Spleen (tissue), 7 donors: ENCODE measurements around the gene MED10.

Experiments used
- POLR2A ChIP-seq, 3 donors: fragments of 450-650 bp; IDR thresholded peaks; one replicate each; pipeline ENCODE4 v1.5.1; 2017; ENCODE audit warnings: antibody characterized with exemption in 3 of 3, mild to moderate bottlenecking in 1 of 3
- TF ChIP-seq, protein P1 (sequence below), 11 experiments: fragments of 200-600 bp in 7 of 11; fragments of 450-650 bp in 4 of 11; sonication (generic) in 4 of 11; IDR thresholded peaks in 8 of 11; conservative IDR thresholded peaks in 3 of 11; 1 replicate in 7 of 11; 2 replicates in 4 of 11; pipeline versions ENCODE4 v1.4.0 to v1.8.0; 2016 to 2021; ENCODE audit warnings: antibody characterized with exemption in 11 of 11, inconsistent platforms in 4 of 11, mild to moderate bottlenecking in 1 of 11
- donor health status: DM: no; HTN: no; CAD: no; lungs with moderate emphysema.
- donor health status: DM: no; HTN: no; CAD: no.
- donor health status: DM: no; HTN: no; CAD: no.

- TF ChIP-seq, protein P1, sequence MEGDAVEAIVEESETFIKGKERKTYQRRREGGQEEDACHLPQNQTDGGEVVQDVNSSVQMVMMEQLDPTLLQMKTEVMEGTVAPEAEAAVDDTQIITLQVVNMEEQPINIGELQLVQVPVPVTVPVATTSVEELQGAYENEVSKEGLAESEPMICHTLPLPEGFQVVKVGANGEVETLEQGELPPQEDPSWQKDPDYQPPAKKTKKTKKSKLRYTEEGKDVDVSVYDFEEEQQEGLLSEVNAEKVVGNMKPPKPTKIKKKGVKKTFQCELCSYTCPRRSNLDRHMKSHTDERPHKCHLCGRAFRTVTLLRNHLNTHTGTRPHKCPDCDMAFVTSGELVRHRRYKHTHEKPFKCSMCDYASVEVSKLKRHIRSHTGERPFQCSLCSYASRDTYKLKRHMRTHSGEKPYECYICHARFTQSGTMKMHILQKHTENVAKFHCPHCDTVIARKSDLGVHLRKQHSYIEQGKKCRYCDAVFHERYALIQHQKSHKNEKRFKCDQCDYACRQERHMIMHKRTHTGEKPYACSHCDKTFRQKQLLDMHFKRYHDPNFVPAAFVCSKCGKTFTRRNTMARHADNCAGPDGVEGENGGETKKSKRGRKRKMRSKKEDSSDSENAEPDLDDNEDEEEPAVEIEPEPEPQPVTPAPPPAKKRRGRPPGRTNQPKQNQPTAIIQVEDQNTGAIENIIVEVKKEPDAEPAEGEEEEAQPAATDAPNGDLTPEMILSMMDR (IDR thresholded peaks at IDR 0.05 in 8 of 11, conservative IDR thresholded peaks at IDR 0.05 in 3 of 11), result no peak
- TF ChIP-seq POLR2A (IDR thresholded peaks at IDR 0.05), result no peak
Measured at GRCh38 chr5:6347165-6347564, 31.2 kb downstream of the MED10 start.
